ENCODE measurements around the gene ST3GAL3.

DNA sequence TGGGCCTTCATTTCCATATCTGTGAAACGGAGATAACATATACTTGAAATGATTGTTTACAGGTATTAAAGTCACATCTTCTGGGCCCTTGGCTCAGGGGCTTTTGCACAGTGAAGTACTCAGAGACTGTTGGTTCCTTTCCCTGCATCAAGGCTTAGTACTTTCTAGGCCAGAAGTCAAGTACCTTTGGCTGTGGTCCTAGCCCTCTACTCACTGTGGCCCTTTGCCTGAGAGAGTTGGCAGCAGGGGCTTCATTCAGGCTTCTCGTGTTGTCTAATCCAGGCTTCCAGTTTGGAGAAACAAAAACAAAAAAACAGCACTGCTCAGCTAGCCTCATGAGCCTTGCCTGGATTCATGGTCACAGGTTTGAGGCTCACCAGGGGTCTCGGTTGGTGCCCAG is 254.4 kb downstream of the ST3GAL3 start:
- TF ChIP-seq, protein P1, sequence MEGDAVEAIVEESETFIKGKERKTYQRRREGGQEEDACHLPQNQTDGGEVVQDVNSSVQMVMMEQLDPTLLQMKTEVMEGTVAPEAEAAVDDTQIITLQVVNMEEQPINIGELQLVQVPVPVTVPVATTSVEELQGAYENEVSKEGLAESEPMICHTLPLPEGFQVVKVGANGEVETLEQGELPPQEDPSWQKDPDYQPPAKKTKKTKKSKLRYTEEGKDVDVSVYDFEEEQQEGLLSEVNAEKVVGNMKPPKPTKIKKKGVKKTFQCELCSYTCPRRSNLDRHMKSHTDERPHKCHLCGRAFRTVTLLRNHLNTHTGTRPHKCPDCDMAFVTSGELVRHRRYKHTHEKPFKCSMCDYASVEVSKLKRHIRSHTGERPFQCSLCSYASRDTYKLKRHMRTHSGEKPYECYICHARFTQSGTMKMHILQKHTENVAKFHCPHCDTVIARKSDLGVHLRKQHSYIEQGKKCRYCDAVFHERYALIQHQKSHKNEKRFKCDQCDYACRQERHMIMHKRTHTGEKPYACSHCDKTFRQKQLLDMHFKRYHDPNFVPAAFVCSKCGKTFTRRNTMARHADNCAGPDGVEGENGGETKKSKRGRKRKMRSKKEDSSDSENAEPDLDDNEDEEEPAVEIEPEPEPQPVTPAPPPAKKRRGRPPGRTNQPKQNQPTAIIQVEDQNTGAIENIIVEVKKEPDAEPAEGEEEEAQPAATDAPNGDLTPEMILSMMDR (conservative IDR thresholded peaks at IDR 0.05), result no peak
- TF ChIP-seq ZFX (IDR thresholded peaks at IDR 0.05), result no peak

Measured in C4-2B (cell line).